Neural cell (in vitro differentiated cells): ENCODE data around the gene GPT2. TPM values are rescaled to one million over a fixed set of nuclear protein-coding genes. Genes with fewer than 3 reads are reported as not detected.
"Not testable (repeated sequence)": the region's sequence is repeated elsewhere in the genome, so short reads cannot be mapped to it uniquely, and the experiment has no call there.

Source experiments
- H2AFZ ChIP-seq: fragments of 200-600, 300-800 bp; sonication (generic), shearing (Covaris generic); 2 replicates; pipeline ENCODE4 v1.6.0; 2014; ENCODE audit warnings: low read depth, mild to moderate bottlenecking, antibody characterized with exemption, low read length, moderate library complexity
- H3F3A ChIP-seq: fragments of 200-600 bp; shearing (Covaris generic); 2 replicates; pipeline ENCODE4 v1.6.1; 2016; ENCODE audit warnings: mild to moderate bottlenecking, moderate library complexity, mixed read lengths, antibody characterized with exemption, low read length; ENCODE audit not compliant: insufficient read depth, poor library complexity, severe bottlenecking
- H3K27ac ChIP-seq: fragments of 200-600, 300-800 bp; sonication (generic), shearing (Covaris generic); 2 replicates; pipeline ENCODE4 v1.5.1; 2014; ENCODE audit warnings: mild to moderate bottlenecking, low read length, moderate library complexity
- H3K27me3 ChIP-seq: fragments of 300-800, 200-600 bp; sonication (generic), shearing (Covaris generic); 2 replicates; pipeline ENCODE4 v1.6.0; 2014; ENCODE audit warnings: mild to moderate bottlenecking, low read depth, low read length, moderate library complexity; ENCODE audit not compliant: insufficient read depth
- H3K36me3 ChIP-seq: fragments of 300-800, 200-600 bp; sonication (generic), shearing (Covaris generic); 2 replicates; pipeline ENCODE4 v1.5.1; 2014; ENCODE audit warnings: mild to moderate bottlenecking, antibody characterized with exemption, low read length, moderate library complexity; ENCODE audit not compliant: insufficient read depth
- H3K4me2 ChIP-seq: fragments of 300-800, 200-600 bp; sonication (generic), shearing (Covaris generic); 2 replicates; pipeline ENCODE4 v1.6.0; 2014; ENCODE audit warnings: mild to moderate bottlenecking, low read length
- H3K4me3 ChIP-seq: fragments of 300-800, 200-600 bp; sonication (generic), shearing (Covaris generic); 2 replicates; pipeline ENCODE4 v1.5.1; 2014; ENCODE audit warnings: mild to moderate bottlenecking, low read length, moderate library complexity
- H3K79me2 ChIP-seq: fragments of 200-600 bp; shearing (Covaris generic); replicated peaks from 2 replicates; pipeline ENCODE4 v1.6.0; 2014; ENCODE audit warnings: mild to moderate bottlenecking, low read length, moderate library complexity; ENCODE audit not compliant: insufficient read depth
- H3K9ac ChIP-seq: fragments of 300-800, 200-600 bp; sonication (generic), shearing (Covaris generic); 2 replicates; pipeline ENCODE4 v1.6.1; 2016; ENCODE audit warnings: mild to moderate bottlenecking, low read length, mixed read lengths
- H3K9me2 ChIP-seq: fragments of 200-600 bp; shearing (Covaris generic); 2 replicates; pipeline ENCODE4 v1.6.1; 2016; ENCODE audit warnings: mild to moderate bottlenecking, low read length, mixed read lengths; ENCODE audit not compliant: insufficient read depth
- H3K9me3 ChIP-seq: fragments of 200-600, 300-800 bp; sonication (generic), shearing (Covaris generic); 2 replicates; pipeline ENCODE4 v1.6.1; 2016; ENCODE audit warnings: mild to moderate bottlenecking, mixed run types, low read length, moderate library complexity, mixed read lengths
- H4K20me1 ChIP-seq: fragments of 200-600 bp; shearing (Covaris generic); 2 replicates; pipeline ENCODE4 v1.6.1; 2016; ENCODE audit warnings: mild to moderate bottlenecking, mixed run types; ENCODE audit not compliant: insufficient read depth
- EP300 ChIP-seq: fragments of 450-650 bp; conservative IDR thresholded peaks from 2 replicates; pipeline ENCODE4 v1.6.1; 2014; ENCODE audit warnings: antibody characterized with exemption, mild to moderate bottlenecking, moderate library complexity; ENCODE audit not compliant: poor library complexity, severe bottlenecking
- EZH2 ChIP-seq: fragments of 200-600, 300-800 bp; shearing (Covaris generic), sonication (generic); IDR thresholded peaks from 2 replicates; pipeline ENCODE4 v1.6.1; 2014; ENCODE audit warnings: antibody characterized with exemption, low read length, borderline replicate concordance, mild to moderate bottlenecking; ENCODE audit not compliant: insufficient read depth, poor library complexity, severe bottlenecking
- MXI1 ChIP-seq: fragments of 450-650 bp; conservative IDR thresholded peaks from 2 replicates; pipeline ENCODE4 v1.6.1; 2014; ENCODE audit warnings: antibody characterized with exemption, mild to moderate bottlenecking; ENCODE audit not compliant: poor library complexity, severe bottlenecking
- POLR2AphosphoS5 ChIP-seq: IDR thresholded peaks from 2 replicates; pipeline ENCODE4 v1.6.1; 2012
- RAD21 ChIP-seq: fragments of 450-650 bp; conservative IDR thresholded peaks from 2 replicates; pipeline ENCODE4 v1.6.1; 2014; ENCODE audit warnings: antibody characterized with exemption, mild to moderate bottlenecking, moderate library complexity
- SMC3 ChIP-seq: fragments of 450-650 bp; conservative IDR thresholded peaks from 2 replicates; pipeline ENCODE4 v1.6.1; 2014; ENCODE audit warnings: antibody characterized with exemption, mild to moderate bottlenecking, moderate library complexity; ENCODE audit not compliant: poor library complexity
- TAF1 ChIP-seq: IDR thresholded peaks from 2 replicates; pipeline ENCODE4 v1.6.1; 2012; ENCODE audit warnings: low read depth
- polyA plus RNA-seq: library from polyadenylated mRNA; depleted of rRNA; stranded (reverse); fragments of >200 nt; gene quantifications from 2 replicates; pipeline ENCODE4 v1.2.3, GENCODE V29; 2014
- TF ChIP-seq, protein P1 (sequence below): fragments of 450-650 bp; IDR thresholded peaks from 2 replicates; pipeline ENCODE4 v1.5.1; 2014; ENCODE audit warnings: antibody characterized with exemption, mild to moderate bottlenecking, moderate library complexity; ENCODE audit not compliant: poor library complexity, severe bottlenecking
- TF ChIP-seq, protein P2 (sequence below): IDR thresholded peaks from 2 replicates; pipeline ENCODE4 v1.6.1; 2012; ENCODE audit warnings: borderline replicate concordance

The GPT2 gene
- polyA plus RNA-seq, 1 donor from 2014 or later, result 23.9 TPM

DNA sequence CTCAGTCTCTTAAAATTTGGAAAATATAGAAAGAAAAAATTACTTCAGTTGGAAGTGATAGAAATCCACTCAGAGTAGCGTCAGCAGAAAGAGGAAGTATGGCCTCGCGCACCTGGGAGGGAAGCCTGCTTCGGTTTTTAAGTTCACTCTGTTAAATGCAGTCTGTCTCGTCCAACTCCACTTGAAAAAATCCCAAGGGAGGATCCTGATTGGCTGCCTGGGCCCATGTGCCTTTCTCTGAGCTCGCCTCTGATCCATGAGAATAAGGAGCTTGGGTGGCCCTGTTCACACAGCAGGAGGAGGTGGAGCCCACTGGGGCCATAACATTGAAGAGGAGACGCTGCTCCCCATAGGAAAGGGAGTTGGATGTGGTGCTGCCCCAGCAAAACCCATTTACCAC lies 48.6 kb downstream of the GPT2 start:
- H3K4me2 ChIP-seq, result no peak overlapping the region
- no peaks in the 10 kb centered on the region for H3F3A ChIP-seq
- H2AFZ ChIP-seq, result no peak overlapping the region
- H3K36me3 ChIP-seq, result no peaks in the 10 kb centered on the region
- H3K27me3 ChIP-seq, result no peaks in the 10 kb centered on the region
- TF ChIP-seq MXI1, result no peak
- TF ChIP-seq, protein P1, sequence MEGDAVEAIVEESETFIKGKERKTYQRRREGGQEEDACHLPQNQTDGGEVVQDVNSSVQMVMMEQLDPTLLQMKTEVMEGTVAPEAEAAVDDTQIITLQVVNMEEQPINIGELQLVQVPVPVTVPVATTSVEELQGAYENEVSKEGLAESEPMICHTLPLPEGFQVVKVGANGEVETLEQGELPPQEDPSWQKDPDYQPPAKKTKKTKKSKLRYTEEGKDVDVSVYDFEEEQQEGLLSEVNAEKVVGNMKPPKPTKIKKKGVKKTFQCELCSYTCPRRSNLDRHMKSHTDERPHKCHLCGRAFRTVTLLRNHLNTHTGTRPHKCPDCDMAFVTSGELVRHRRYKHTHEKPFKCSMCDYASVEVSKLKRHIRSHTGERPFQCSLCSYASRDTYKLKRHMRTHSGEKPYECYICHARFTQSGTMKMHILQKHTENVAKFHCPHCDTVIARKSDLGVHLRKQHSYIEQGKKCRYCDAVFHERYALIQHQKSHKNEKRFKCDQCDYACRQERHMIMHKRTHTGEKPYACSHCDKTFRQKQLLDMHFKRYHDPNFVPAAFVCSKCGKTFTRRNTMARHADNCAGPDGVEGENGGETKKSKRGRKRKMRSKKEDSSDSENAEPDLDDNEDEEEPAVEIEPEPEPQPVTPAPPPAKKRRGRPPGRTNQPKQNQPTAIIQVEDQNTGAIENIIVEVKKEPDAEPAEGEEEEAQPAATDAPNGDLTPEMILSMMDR, result no peak
- no peak overlapping the region for H3K4me3 ChIP-seq
- H3K9me3 ChIP-seq, result no peaks in the 10 kb centered on the region
- no peaks in the 10 kb centered on the region for H3K79me2 ChIP-seq
- H4K20me1 ChIP-seq, result no peaks in the 10 kb centered on the region
- H3K9me2 ChIP-seq, result no peaks in the 10 kb centered on the region
- no peak overlapping the region for H3K9ac ChIP-seq
- H3K27ac ChIP-seq, result no peak overlapping the region

DNA sequence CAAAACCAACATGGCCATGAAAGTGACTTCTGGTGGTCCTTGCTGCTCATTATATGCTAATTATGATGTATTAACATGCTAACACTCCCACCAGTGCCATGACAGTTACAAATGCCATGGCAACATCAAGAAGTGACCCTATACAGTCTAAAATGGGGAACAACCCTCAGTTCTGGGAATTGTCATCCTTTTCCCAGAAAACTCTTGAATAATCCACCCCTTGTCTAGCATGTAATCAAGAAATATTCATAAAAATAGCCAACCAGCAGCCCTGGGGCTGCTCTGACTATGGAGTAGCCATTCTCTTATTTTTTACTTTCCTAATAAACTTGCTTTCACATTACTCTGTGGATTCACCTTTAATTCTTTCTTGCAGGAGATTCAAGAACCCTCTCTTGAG lies 53.4 kb downstream of the GPT2 start:
- TF ChIP-seq SMC3, result no peak
- no peak for TF ChIP-seq EZH2
- TF ChIP-seq RAD21, result no peak
- no peak for TF ChIP-seq TAF1
- no peak for TF ChIP-seq MXI1
- TF ChIP-seq, protein P2, sequence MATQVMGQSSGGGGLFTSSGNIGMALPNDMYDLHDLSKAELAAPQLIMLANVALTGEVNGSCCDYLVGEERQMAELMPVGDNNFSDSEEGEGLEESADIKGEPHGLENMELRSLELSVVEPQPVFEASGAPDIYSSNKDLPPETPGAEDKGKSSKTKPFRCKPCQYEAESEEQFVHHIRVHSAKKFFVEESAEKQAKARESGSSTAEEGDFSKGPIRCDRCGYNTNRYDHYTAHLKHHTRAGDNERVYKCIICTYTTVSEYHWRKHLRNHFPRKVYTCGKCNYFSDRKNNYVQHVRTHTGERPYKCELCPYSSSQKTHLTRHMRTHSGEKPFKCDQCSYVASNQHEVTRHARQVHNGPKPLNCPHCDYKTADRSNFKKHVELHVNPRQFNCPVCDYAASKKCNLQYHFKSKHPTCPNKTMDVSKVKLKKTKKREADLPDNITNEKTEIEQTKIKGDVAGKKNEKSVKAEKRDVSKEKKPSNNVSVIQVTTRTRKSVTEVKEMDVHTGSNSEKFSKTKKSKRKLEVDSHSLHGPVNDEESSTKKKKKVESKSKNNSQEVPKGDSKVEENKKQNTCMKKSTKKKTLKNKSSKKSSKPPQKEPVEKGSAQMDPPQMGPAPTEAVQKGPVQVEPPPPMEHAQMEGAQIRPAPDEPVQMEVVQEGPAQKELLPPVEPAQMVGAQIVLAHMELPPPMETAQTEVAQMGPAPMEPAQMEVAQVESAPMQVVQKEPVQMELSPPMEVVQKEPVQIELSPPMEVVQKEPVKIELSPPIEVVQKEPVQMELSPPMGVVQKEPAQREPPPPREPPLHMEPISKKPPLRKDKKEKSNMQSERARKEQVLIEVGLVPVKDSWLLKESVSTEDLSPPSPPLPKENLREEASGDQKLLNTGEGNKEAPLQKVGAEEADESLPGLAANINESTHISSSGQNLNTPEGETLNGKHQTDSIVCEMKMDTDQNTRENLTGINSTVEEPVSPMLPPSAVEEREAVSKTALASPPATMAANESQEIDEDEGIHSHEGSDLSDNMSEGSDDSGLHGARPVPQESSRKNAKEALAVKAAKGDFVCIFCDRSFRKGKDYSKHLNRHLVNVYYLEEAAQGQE, result no peak
- TF ChIP-seq POLR2AphosphoS5, result no peak
- no peak for TF ChIP-seq EP300
- TF ChIP-seq, protein P1, result no peak
- Histone ChIP-seq H4K20me1 (no peaks in the 10 kb centered on the region), H3K36me3 (no peaks in the 10 kb centered on the region), H3K4me2 (no peak overlapping the region), H3K27me3 (no peaks in the 10 kb centered on the region), H3F3A (no peaks in the 10 kb centered on the region), H3K4me3 (no peak overlapping the region), H3K9ac (no peak overlapping the region), H3K9me2 (no peaks in the 10 kb centered on the region), H3K79me2 (no peaks in the 10 kb centered on the region), H3K9me3 (no peaks in the 10 kb centered on the region), H2AFZ (no peak overlapping the region), H3K27ac (no peak overlapping the region)

DNA sequence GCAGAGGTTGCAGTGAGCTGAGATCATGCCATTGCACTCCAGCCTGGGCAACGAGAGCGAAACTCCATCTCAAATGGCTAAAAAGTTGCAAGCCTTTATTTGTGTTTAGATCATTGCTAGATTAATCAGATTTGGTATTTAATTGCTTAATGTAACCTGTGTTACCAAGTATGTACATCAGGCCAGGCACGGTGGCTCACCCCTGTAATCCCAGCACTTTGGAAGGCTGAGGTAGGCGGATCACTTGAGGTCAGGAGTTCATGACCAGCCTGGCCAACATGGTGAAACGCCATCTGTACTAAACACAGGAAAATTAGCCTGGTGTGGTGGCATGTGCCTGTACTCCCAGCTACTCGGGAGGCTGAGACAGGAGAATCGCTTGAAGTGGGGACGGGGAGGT lies 60.6 kb downstream of the GPT2 start:
- not testable (repeated sequence) for H3K4me3 ChIP-seq, H4K20me1 ChIP-seq, H2AFZ ChIP-seq, H3K9me3 ChIP-seq, H3K27me3 ChIP-seq, H3K27ac ChIP-seq, H3K9me2 ChIP-seq, H3K9ac ChIP-seq, H3K4me2 ChIP-seq, H3K79me2 ChIP-seq, H3K36me3 ChIP-seq, H3F3A ChIP-seq
